DOHH2 (cell line): ENCODE measurements around the gene NPEPL1.

Experiments
- EZH2phosphoT487 ChIP-seq: fragments of 200-600 bp; sonication (generic); IDR thresholded peaks from 2 replicates; pipeline ENCODE4 v1.6.1; 2017; ENCODE audit warnings: borderline replicate concordance, mild to moderate bottlenecking, antibody characterized with exemption, low read length, moderate library complexity, mixed read lengths
- TF ChIP-seq, protein P1 (sequence below): fragments of 200-600 bp; sonication (generic); IDR thresholded peaks from one replicate; pipeline ENCODE4 v1.5.1; 2014; ENCODE audit warnings: antibody characterized with exemption, mild to moderate bottlenecking, low read depth, low read length; ENCODE audit not compliant: poor library complexity, severe bottlenecking

DNA sequence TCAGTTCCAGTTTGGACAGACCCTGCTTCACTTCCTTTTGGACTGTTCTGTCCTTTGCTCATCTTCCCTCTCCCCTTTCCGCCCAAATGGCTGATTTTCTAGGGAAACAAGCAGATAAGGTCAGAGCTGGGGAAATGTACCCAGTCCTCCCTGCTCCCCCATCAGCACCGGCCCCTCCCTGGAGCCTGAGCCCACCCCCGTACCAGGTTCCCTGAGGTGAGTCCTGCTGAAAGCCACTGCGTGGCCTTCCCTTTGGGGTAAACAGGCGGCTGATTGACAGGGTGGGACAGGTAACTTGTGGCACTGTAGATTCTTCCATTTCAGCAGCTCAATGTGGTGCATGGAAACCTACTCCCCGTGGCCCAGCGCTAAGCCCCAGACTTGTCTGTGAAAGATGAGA, 70.5 kb downstream of the NPEPL1 start:
- TF ChIP-seq, protein P1, sequence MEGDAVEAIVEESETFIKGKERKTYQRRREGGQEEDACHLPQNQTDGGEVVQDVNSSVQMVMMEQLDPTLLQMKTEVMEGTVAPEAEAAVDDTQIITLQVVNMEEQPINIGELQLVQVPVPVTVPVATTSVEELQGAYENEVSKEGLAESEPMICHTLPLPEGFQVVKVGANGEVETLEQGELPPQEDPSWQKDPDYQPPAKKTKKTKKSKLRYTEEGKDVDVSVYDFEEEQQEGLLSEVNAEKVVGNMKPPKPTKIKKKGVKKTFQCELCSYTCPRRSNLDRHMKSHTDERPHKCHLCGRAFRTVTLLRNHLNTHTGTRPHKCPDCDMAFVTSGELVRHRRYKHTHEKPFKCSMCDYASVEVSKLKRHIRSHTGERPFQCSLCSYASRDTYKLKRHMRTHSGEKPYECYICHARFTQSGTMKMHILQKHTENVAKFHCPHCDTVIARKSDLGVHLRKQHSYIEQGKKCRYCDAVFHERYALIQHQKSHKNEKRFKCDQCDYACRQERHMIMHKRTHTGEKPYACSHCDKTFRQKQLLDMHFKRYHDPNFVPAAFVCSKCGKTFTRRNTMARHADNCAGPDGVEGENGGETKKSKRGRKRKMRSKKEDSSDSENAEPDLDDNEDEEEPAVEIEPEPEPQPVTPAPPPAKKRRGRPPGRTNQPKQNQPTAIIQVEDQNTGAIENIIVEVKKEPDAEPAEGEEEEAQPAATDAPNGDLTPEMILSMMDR: no peak
- no peak for TF ChIP-seq EZH2phosphoT487
